ENCODE measurements around the gene CDC14B. TPM values are rescaled to one million over a fixed set of nuclear protein-coding genes. Genes with fewer than 3 reads are reported as not detected.

The CDC14B gene
- polyA plus RNA-seq, 1 donor from 2014 or later: 7.0 TPM

DNA sequence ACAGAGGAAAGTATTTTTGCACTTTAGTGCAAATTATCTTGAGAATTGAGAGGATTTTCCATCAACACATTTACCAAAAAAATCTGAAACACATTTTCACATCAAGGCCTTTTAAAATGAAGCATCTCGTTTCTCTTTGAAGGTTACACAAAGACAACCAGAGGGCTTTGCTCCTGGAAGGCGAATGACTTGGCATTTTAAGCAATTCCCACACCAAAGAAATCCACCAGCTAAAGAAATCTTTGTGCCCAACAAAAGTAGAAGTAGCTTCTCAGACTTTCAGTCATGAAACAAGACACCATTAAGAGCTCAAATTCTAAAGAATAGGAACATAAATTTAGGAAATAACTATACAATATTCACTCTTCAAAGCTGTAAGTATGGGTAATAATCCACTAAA, 109.8 kb downstream of the CDC14B start:
- H3K9me2 ChIP-seq (ENCODE audit: insufficient read depth, low read length): no peaks in the 10 kb centered on the region
- no peak overlapping the region for H3K4me3 ChIP-seq (ENCODE audit: low read length)
- H3K9ac ChIP-seq (ENCODE audit: low read length): no peak overlapping the region
- no peak overlapping the region for H3K4me2 ChIP-seq (ENCODE audit: low read length)
- TF ChIP-seq POLR2AphosphoS5 (IDR thresholded peaks at IDR 0.05) (no peak), CTCF (IDR thresholded peaks at IDR 0.05; ENCODE audit: poor library complexity, severe bottlenecking) (no peak), RAD21 (conservative IDR thresholded peaks at IDR 0.05) (no peak), TAF1 (IDR thresholded peaks at IDR 0.05; ENCODE audit: low read depth) (no peak), EP300 (conservative IDR thresholded peaks at IDR 0.05; ENCODE audit: poor library complexity, severe bottlenecking) (no peak), REST (IDR thresholded peaks at IDR 0.05; ENCODE audit: borderline replicate concordance) (no peak), SMC3 (conservative IDR thresholded peaks at IDR 0.05; ENCODE audit: poor library complexity) (no peak), MXI1 (conservative IDR thresholded peaks at IDR 0.05; ENCODE audit: poor library complexity, severe bottlenecking) (no peak), EZH2 (IDR thresholded peaks at IDR 0.05; ENCODE audit: borderline replicate concordance, insufficient read depth, low read length, poor library complexity, severe bottlenecking) (no peak)
- no peaks in the 10 kb centered on the region for H4K20me1 ChIP-seq (ENCODE audit: insufficient read depth)
- H3K27ac ChIP-seq (ENCODE audit: low read length): no peak overlapping the region
- no peaks in the 10 kb centered on the region for H3K79me2 ChIP-seq (replicated peaks; ENCODE audit: insufficient read depth, low read length)
- no peaks in the 10 kb centered on the region for H3F3A ChIP-seq (ENCODE audit: insufficient read depth, low read length, poor library complexity, severe bottlenecking)
- H2AFZ ChIP-seq (ENCODE audit: low read depth, low read length): no peak overlapping the region
- H3K27me3 ChIP-seq (ENCODE audit: insufficient read depth, low read depth, low read length): no peaks in the 10 kb centered on the region
- H3K9me3 ChIP-seq (ENCODE audit: low read length): no peaks in the 10 kb centered on the region
- no peaks in the 10 kb centered on the region for H3K36me3 ChIP-seq (ENCODE audit: insufficient read depth, low read length)

- no peak overlapping the region for H3K9ac ChIP-seq (ENCODE audit: low read length)
- H3K79me2 ChIP-seq (replicated peaks; ENCODE audit: insufficient read depth, low read length): no peaks in the 10 kb centered on the region
- no peaks in the 10 kb centered on the region for H3K9me3 ChIP-seq (ENCODE audit: low read length)
- TF ChIP-seq TAF1 (IDR thresholded peaks at IDR 0.05; ENCODE audit: low read depth): no peak
- no peak for TF ChIP-seq RAD21 (conservative IDR thresholded peaks at IDR 0.05)
- TF ChIP-seq MXI1 (conservative IDR thresholded peaks at IDR 0.05; ENCODE audit: poor library complexity, severe bottlenecking): no peak
- TF ChIP-seq SMC3 (conservative IDR thresholded peaks at IDR 0.05; ENCODE audit: poor library complexity): no peak
- TF ChIP-seq REST (IDR thresholded peaks at IDR 0.05; ENCODE audit: borderline replicate concordance): no peak
- no peak overlapping the region for H3K4me3 ChIP-seq (ENCODE audit: low read length)
- no peak overlapping the region for H3K27ac ChIP-seq (ENCODE audit: low read length)
- H3F3A ChIP-seq (ENCODE audit: insufficient read depth, low read length, poor library complexity, severe bottlenecking): no peaks in the 10 kb centered on the region
- H4K20me1 ChIP-seq (ENCODE audit: insufficient read depth): no peaks in the 10 kb centered on the region
- H3K4me2 ChIP-seq (ENCODE audit: low read length): no peak overlapping the region
- H3K27me3 ChIP-seq (ENCODE audit: insufficient read depth, low read depth, low read length): no peaks in the 10 kb centered on the region
- H2AFZ ChIP-seq (ENCODE audit: low read depth, low read length): no peak overlapping the region
- no peaks in the 10 kb centered on the region for H3K9me2 ChIP-seq (ENCODE audit: insufficient read depth, low read length)
- no peaks in the 10 kb centered on the region for H3K36me3 ChIP-seq (ENCODE audit: insufficient read depth, low read length)
Measured at GRCh38 chr9:96509026-96509425, 110.6 kb downstream of the CDC14B start.

Measured in neural cell (in vitro differentiated cells).